SJSA1 (cell line): ENCODE data around the gene STPG2. TPM values are rescaled to one million over a fixed set of nuclear protein-coding genes. Genes with fewer than 3 reads are reported as not detected.
"Not testable (repeated sequence)": the region's sequence is repeated elsewhere in the genome, so short reads cannot be mapped to it uniquely, and the experiment has no call there.

Experiments
- DNase-seq, 2 experiments: peaks; one replicate each; pipeline ENCODE4 v3.0.0-alpha.2; 2015 to 2020; ENCODE audit warnings: low spot score in 2 of 2, low read depth in 1 of 2
- H3K27ac ChIP-seq: fragments of 250-450 bp; sonication (Bioruptor Pico); 2 replicates; pipeline ENCODE4 v1.5.1; 2020; ENCODE audit warnings: mild to moderate bottlenecking, moderate library complexity
- H3K27me3 ChIP-seq: fragments of 250-450 bp; sonication (Bioruptor Pico); replicated peaks from 2 replicates; pipeline ENCODE4 v1.5.1; 2020; ENCODE audit warnings: mild to moderate bottlenecking, moderate library complexity
- H3K36me3 ChIP-seq: fragments of 250-450 bp; sonication (Bioruptor Pico); 2 replicates; pipeline ENCODE4 v1.5.1; 2020; ENCODE audit warnings: mild to moderate bottlenecking
- H3K4me1 ChIP-seq: fragments of 250-450 bp; sonication (Bioruptor Pico); replicated peaks from 2 replicates; pipeline ENCODE4 v1.6.1; 2021; ENCODE audit warnings: mild to moderate bottlenecking
- H3K4me3 ChIP-seq: fragments of 250-450 bp; sonication (Bioruptor Pico); 2 replicates; pipeline ENCODE4 v1.5.1; 2020; ENCODE audit warnings: mild to moderate bottlenecking
- H3K9me3 ChIP-seq: fragments of 250-450 bp; sonication (Bioruptor Pico); replicated peaks from 2 replicates; pipeline ENCODE4 v1.5.1; 2020; ENCODE audit warnings: mild to moderate bottlenecking
- total RNA-seq: library from RNA; depleted of rRNA; stranded (reverse); fragments of >200 nt; shearing (Covaris generic); gene quantifications from 2 replicates; pipeline ENCODE4 v1.2.3, GENCODE V29; 2014

STPG2 gene
- total RNA-seq, 1 experiment from 2014 or later, result not detected

- H3K9me3 ChIP-seq, result no peaks in the 10 kb centered on the region
- no peak overlapping the region for H3K27ac ChIP-seq
- no peaks in the 10 kb centered on the region for H3K27me3 ChIP-seq
- H3K36me3 ChIP-seq, result no peaks in the 10 kb centered on the region
- no peak overlapping the region for H3K4me3 ChIP-seq
- no peaks in the 10 kb centered on the region for H3K4me1 ChIP-seq
- no peak for DNase-seq
Observed at GRCh38 chr4:97952763-97953162, 190.5 kb downstream of the STPG2 start.

- H3K4me1 ChIP-seq, result no peaks in the 10 kb centered on the region
- no peak overlapping the region for H3K27ac ChIP-seq
- no peaks in the 10 kb centered on the region for H3K27me3 ChIP-seq
- no peaks in the 10 kb centered on the region for H3K36me3 ChIP-seq
- H3K9me3 ChIP-seq, result no peaks in the 10 kb centered on the region
- no peak for DNase-seq
- no peak overlapping the region for H3K4me3 ChIP-seq
Observed at GRCh38 chr4:97950836-97951235, 192.4 kb downstream of the STPG2 start.

- no peak for DNase-seq
- Histone ChIP-seq H3K4me1 (no peaks in the 10 kb centered on the region), H3K4me3 (no peak overlapping the region), H3K27me3 (no peaks in the 10 kb centered on the region), H3K9me3 (peaks cover 4% of the 10 kb centered on the region), H3K27ac (no peak overlapping the region), H3K36me3 (no peaks in the 10 kb centered on the region)
Observed at GRCh38 chr4:97942951-97943350, 200.3 kb downstream of the STPG2 start.

DNA sequence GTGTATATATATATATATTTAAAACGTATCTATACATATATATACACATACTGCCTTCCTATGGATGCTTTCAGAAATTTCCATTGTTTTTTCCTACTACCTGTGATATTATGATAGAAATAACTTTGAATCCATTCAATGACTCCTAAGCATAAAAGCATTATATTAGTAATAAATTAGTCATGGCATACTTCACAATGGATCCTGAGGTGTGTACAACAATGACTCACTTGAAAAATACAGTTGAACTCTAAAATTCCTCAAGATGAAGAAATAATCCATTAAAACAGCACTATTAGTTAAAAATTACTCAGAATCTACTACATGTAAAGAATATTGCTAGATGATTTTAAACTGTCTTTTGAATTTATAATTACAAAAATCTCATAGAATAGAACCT, 201.1 kb downstream of the STPG2 start:
- Histone ChIP-seq H3K27me3 (no peaks in the 10 kb centered on the region), H3K9me3 (peaks cover 4% of the 10 kb centered on the region), H3K36me3 (no peaks in the 10 kb centered on the region), H3K4me1 (no peaks in the 10 kb centered on the region), H3K4me3 (no peak overlapping the region), H3K27ac (no peak overlapping the region)
- no peak for DNase-seq

- Histone ChIP-seq H3K27ac (no peak overlapping the region), H3K4me3 (no peak overlapping the region), H3K36me3 (no peaks in the 10 kb centered on the region), H3K27me3 (no peaks in the 10 kb centered on the region), H3K4me1 (no peaks in the 10 kb centered on the region), H3K9me3 (peaks cover 4% of the 10 kb centered on the region)
- DNase-seq, result no peak
Observed at GRCh38 chr4:97938141-97938540, 205.1 kb downstream of the STPG2 start.

DNA sequence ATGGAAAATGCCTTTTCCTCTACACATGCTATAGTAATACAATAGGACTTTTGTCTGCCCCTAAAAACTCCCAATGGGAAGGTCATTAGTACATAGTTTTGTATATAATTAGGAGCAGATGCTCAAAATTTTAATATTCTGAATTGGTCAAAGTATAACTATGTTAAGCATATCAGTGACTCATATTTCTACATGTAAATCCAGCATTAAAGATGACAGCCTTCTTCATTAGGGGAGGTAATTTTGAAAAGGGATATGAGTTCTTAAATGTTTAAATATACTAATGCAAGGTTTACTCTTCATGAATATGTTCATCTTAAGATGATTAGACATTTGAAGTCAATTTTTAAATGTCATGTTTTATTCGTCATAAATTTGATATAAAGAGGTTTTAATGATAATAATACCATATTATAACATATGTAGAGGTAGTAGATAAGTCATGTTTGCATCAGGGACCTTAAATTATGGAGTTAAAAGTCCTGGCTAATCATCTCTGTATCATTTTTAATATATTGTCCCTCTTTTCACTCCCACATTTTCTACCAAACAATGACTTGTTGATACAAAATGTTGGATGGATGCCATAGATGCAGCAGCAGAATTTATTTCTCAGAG, 218.8 kb downstream of the STPG2 start:
- Histone ChIP-seq H3K4me3 (no peak overlapping the region), H3K27me3 (no peaks in the 10 kb centered on the region), H3K27ac (no peak overlapping the region), H3K36me3 (no peaks in the 10 kb centered on the region), H3K4me1 (no peaks in the 10 kb centered on the region), H3K9me3 (no peaks in the 10 kb centered on the region)
- no peak for DNase-seq

GRCh38 chr4:97923096-97923495, 220.2 kb downstream of the STPG2 start:
- Histone ChIP-seq H3K4me1 (no peaks in the 10 kb centered on the region), H3K27ac (no peak overlapping the region), H3K9me3 (no peaks in the 10 kb centered on the region), H3K4me3 (no peak overlapping the region), H3K36me3 (no peaks in the 10 kb centered on the region), H3K27me3 (no peaks in the 10 kb centered on the region)
- DNase-seq, result no peak

- H3K4me1 ChIP-seq, result no peaks in the 10 kb centered on the region
- H3K9me3 ChIP-seq, result no peaks in the 10 kb centered on the region
- no peaks in the 10 kb centered on the region for H3K36me3 ChIP-seq
- no peak overlapping the region for H3K4me3 ChIP-seq
- no peak overlapping the region for H3K27ac ChIP-seq
- H3K27me3 ChIP-seq, result no peaks in the 10 kb centered on the region
- no peak for DNase-seq
Observed at GRCh38 chr4:97917115-97917514, 226.2 kb downstream of the STPG2 start.

- H3K36me3 ChIP-seq, result no peaks in the 10 kb centered on the region
- H3K4me3 ChIP-seq, result no peak overlapping the region
- no peak for DNase-seq
- H3K27me3 ChIP-seq, result no peaks in the 10 kb centered on the region
- H3K27ac ChIP-seq, result no peak overlapping the region
- no peaks in the 10 kb centered on the region for H3K4me1 ChIP-seq
- H3K9me3 ChIP-seq, result no peaks in the 10 kb centered on the region
Observed at GRCh38 chr4:97912156-97912555, 231.1 kb downstream of the STPG2 start.

DNA sequence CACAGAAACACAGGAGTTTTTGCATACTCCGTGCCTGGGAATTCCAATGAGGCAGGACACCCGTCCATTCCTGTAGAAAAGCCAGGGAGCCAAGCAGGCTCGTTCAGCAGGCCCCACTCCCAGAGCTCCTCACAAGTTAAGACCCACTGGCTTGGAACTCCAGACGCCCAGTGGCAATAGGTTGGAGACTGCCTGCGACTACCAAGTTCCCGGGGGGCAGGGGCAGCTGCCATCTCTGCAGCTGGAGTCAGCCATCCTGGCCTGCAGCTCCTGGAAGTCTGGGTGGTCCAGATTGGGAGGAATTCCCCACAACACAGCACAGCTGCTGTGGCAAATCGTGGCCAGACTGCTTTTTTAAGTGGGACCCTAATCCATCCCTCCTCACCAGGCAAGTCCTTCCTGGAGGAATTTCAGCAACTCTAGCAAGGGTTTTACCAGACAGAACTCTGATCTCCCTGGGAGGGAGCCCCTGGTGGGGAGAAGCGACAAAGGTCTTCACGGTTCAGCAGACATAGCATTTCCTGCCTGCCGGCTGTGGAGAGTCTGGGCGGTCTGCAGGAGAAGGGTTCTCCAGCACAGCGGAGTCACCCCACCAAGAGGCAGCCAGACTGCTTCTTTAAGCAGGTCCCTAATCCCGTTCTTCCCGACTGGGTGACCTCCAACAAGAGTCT, 231.9 kb downstream of the STPG2 start:
- no peak overlapping the region for H3K27ac ChIP-seq
- no peaks in the 10 kb centered on the region for H3K27me3 ChIP-seq
- no peaks in the 10 kb centered on the region for H3K4me1 ChIP-seq
- no peaks in the 10 kb centered on the region for H3K36me3 ChIP-seq
- H3K9me3 ChIP-seq, result no peaks in the 10 kb centered on the region
- DNase-seq, result no peak
- H3K4me3 ChIP-seq, result no peak overlapping the region

DNA sequence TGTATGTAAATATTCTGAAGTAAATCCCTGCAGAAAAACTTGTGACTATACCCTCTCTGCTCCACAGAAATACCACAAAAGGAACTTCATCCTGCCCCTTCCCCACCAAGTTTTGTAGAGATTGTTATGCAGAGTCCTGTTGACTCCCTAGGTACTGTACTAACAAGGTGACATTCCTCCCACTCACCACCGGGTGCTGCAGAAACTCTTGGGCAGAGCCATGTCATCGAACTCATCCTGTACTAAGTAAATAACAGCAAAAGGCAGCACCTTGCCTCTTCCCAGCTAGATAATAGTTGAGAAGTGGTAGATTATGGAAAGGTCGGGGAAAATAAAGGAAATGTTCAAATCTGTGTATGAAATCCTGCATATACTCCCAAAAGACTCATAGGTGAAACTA, 233.3 kb downstream of the STPG2 start:
- DNase-seq, result no peak
- Histone ChIP-seq H3K27ac (no peak overlapping the region), H3K4me3 (no peak overlapping the region), H3K9me3 (no peaks in the 10 kb centered on the region), H3K36me3 (no peaks in the 10 kb centered on the region), H3K4me1 (no peaks in the 10 kb centered on the region), H3K27me3 (no peaks in the 10 kb centered on the region)

DNA sequence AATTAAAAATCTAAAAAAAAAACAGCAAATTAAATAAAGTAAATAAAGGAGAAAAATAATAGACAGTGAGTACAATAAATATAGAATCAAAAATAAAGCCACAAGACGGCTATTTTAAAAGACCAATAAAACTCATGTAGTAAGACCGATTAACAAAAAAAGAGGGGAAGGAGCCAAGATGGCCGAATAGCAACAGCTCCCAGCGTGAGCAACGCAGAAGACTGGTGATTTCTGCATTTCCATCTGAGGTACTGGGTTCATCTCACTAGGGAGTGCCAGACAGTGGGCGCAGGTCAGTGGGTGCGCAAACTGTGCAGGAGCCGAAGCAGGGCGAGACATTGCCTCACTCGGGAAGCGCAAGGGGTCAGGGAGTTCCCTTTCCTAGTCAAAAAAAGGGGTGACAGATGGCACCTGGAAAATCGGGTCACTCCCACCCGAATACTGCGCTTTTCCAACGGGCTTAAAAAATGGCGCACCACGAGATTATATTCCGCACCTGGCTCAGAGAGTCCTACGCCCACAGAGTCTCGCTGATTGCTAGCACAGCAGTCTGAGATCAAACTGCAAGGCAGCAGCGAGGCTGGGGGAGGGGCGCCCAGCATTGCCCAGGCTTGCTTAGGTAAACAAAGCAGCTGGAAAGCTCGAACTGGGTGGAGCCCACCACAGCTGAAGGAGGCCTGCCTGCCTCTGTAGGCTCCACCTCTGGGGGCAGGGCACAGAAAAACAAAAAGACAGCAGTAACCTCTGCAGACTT, 239.7 kb downstream of the STPG2 start:
- not testable (repeated sequence) for H3K4me1 ChIP-seq, H3K9me3 ChIP-seq, H3K27ac ChIP-seq, H3K4me3 ChIP-seq, H3K27me3 ChIP-seq, DNase-seq, H3K36me3 ChIP-seq

DNA sequence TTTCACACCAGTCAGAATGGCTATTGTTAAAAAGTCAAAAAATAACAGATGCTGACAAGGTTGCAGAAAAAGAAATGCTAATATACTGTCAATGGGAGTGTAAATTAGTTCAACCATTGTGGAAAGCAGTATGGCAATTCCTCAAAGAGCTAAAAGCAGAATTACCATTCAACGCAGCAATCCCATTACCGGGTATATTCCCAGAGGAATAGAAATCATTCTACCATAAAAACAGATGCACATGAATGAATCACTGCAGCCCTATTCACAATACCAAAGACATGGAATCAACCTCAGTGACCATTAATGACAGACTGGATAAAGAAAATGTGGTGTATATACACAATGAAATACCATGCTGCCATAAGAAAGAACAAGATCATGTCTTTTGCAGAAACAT, 243.0 kb downstream of the STPG2 start:
- no peaks in the 10 kb centered on the region for H3K4me1 ChIP-seq
- no peak for DNase-seq
- no peak overlapping the region for H3K4me3 ChIP-seq
- H3K27me3 ChIP-seq, result no peaks in the 10 kb centered on the region
- H3K36me3 ChIP-seq, result no peaks in the 10 kb centered on the region
- no peaks in the 10 kb centered on the region for H3K9me3 ChIP-seq
- H3K27ac ChIP-seq, result no peak overlapping the region

GRCh38 chr4:97892592-97893266, 250.5 kb downstream of the STPG2 start:
- Histone ChIP-seq H3K27ac (no peak overlapping the region), H3K36me3 (no peaks in the 10 kb centered on the region), H3K4me1 (no peaks in the 10 kb centered on the region), H3K9me3 (no peaks in the 10 kb centered on the region), H3K4me3 (no peak overlapping the region), H3K27me3 (no peaks in the 10 kb centered on the region)
- DNase-seq, result no peak
